Neutrophil (primary cell): Measurements from ENCODE around the gene CEP104.

Source experiments
- H3K27ac ChIP-seq: fragments of 200-600 bp; sonication (generic); 2 replicates; pipeline ENCODE4 v1.5.1; 2016; ENCODE audit warnings: mild to moderate bottlenecking, moderate library complexity
- H3K27me3 ChIP-seq: fragments of 200-600 bp; sonication (generic); 2 replicates; pipeline ENCODE4 v1.6.0; 2016; ENCODE audit warnings: mild to moderate bottlenecking
- H3K36me3 ChIP-seq: fragments of 200-600 bp; sonication (generic); 2 replicates; pipeline ENCODE4 v1.5.1; 2017
- H3K4me1 ChIP-seq, 2 experiments: fragments of 200-600 bp in 1 of 2; sonication (generic) in 1 of 2; 1 replicate in 1 of 2; 2 replicates in 1 of 2; pipeline versions ENCODE4 v1.5.1 to v1.6.1; 2013 to 2016; ENCODE audit warnings: low read depth in 1 of 2, low read length in 1 of 2, mild to moderate bottlenecking in 1 of 2, moderate library complexity in 1 of 2; ENCODE audit not compliant: control insufficient read depth in 1 of 2, insufficient read depth in 1 of 2
- H3K4me3 ChIP-seq, 2 experiments: fragments of 200-600 bp in 1 of 2; sonication (generic) in 1 of 2; 1 replicate in 1 of 2; 2 replicates in 1 of 2; pipeline ENCODE4 v1.5.1; 2013 to 2016; ENCODE audit warnings: low read depth in 1 of 2, low read length in 1 of 2, mild to moderate bottlenecking in 1 of 2, moderate library complexity in 1 of 2
- H3K9me3 ChIP-seq: fragments of 200-600 bp; sonication (generic); 2 replicates; pipeline ENCODE4 v1.5.1; 2016
- CTCF ChIP-seq: fragments of 200-600 bp; sonication (generic); IDR thresholded peaks from 2 replicates; pipeline ENCODE4 v1.5.1; 2016; ENCODE audit warnings: antibody characterized with exemption

CEP104 gene

GRCh38 chr1:3852091-3852490 lies 4.9 kb downstream of the CEP104 start:
- TF ChIP-seq CTCF, result no peak
- Histone ChIP-seq H3K4me3 (no peak overlapping the region), H3K9me3 (no peaks in the 10 kb centered on the region)

GRCh38 chr1:3851292-3851691 lies 5.7 kb downstream of the CEP104 start:
- no peaks in the 10 kb centered on the region for H3K9me3 ChIP-seq
- no peak overlapping the region for H3K27ac ChIP-seq
- H3K4me3 ChIP-seq, result no peak overlapping the region
- H3K4me1 ChIP-seq, result peaks cover 8 to 9% of the 10 kb centered on the region in 2 experiments
- H3K36me3 ChIP-seq, result peaks cover 41% of the 10 kb centered on the region
- no peak for TF ChIP-seq CTCF
- no peaks in the 10 kb centered on the region for H3K27me3 ChIP-seq

More at GRCh38 chr1:3852091-3852490, 4.9 kb downstream of the CEP104 start:
- no peak overlapping the region for H3K27ac ChIP-seq
- peaks cover 33% of the 10 kb centered on the region for H3K36me3 ChIP-seq
- H3K27me3 ChIP-seq, result no peaks in the 10 kb centered on the region
- peaks cover 11 to 13% of the 10 kb centered on the region in 2 experiments for H3K4me1 ChIP-seq

- H3K27me3 ChIP-seq, result no peaks in the 10 kb centered on the region
- H3K4me1 ChIP-seq, result peaks cover 4 to 5% of the 10 kb centered on the region in 2 experiments
- H3K4me3 ChIP-seq, result no peak overlapping the region
- H3K27ac ChIP-seq, result no peak overlapping the region
- TF ChIP-seq CTCF, result no peak
- peaks cover 44% of the 10 kb centered on the region for H3K36me3 ChIP-seq
- no peaks in the 10 kb centered on the region for H3K9me3 ChIP-seq
Measured at GRCh38 chr1:3850857-3851256, 6.2 kb downstream of the CEP104 start.

- Histone ChIP-seq H3K27ac (no peak overlapping the region), H3K36me3 (peaks cover 74% of the 10 kb centered on the region), H3K27me3 (no peaks in the 10 kb centered on the region), H3K4me3 (no peak overlapping the region), H3K4me1 (no peaks in the 10 kb centered on the region), H3K9me3 (no peaks in the 10 kb centered on the region)
- TF ChIP-seq CTCF, result no peak
Measured at GRCh38 chr1:3847081-3847480, 9.9 kb downstream of the CEP104 start.

- Histone ChIP-seq H3K27me3 (no peaks in the 10 kb centered on the region), H3K36me3 (peaks cover 72% of the 10 kb centered on the region), H3K27ac (no peak overlapping the region), H3K4me1 (no peaks in the 10 kb centered on the region), H3K4me3 (no peak overlapping the region), H3K9me3 (no peaks in the 10 kb centered on the region)
- TF ChIP-seq CTCF, result no peak
Measured at GRCh38 chr1:3846541-3846940, 10.5 kb downstream of the CEP104 start.

GRCh38 chr1:3842912-3843311 lies 14.1 kb downstream of the CEP104 start:
- Histone ChIP-seq H3K36me3 (peaks cover 85% of the 10 kb centered on the region), H3K4me1 (no peaks in the 10 kb centered on the region), H3K4me3 (peak overlapping the region in 1 of 2 experiments; percentile 27), H3K27ac (peak overlapping the region; percentile 77), H3K9me3 (no peaks in the 10 kb centered on the region), H3K27me3 (no peaks in the 10 kb centered on the region)
- TF ChIP-seq CTCF, result no peak
